ENCODE results near the gene MAP3K5.

The MAP3K5 gene

DNA sequence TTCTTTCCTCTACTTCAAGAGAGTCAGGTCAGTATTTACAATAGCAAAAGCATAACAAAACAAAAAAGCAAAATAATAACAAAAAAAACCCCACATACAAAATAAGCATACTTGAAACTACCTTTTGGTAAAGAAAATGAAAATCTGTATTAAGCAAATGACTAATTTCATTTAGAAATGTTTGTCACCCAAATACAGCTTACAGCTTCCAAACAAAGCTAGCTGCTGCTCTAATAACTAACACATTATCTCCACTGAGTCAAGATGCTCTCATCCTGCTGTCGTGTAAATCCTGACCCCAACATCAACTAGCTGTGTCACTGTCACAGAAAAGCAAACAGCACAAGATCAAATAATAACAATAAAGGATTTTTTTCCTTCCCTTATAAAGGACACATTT, 263.8 kb downstream of the MAP3K5 start:
- FAIRE-seq, result peak; percentile 43

DNA sequence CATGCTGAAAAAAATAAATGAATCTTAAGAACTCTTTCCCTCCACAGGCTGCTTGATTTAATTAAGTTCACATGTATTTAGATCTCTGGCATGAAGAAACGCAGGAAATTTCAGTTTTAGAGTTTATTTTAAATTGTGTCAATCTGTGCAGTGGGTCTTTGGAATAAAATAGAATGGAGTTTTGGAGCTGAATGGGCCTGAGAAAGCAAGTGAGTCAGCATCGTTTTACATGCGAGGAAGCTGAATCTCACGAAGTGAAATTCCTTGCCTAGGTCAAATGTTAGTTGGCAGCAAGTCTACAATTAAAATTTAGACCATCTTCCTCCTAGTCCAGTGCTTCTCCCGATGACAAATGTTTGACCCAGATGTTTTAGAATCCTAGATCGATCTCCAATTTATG, 264.4 kb downstream of the MAP3K5 start:
- no peak for FAIRE-seq

DNA sequence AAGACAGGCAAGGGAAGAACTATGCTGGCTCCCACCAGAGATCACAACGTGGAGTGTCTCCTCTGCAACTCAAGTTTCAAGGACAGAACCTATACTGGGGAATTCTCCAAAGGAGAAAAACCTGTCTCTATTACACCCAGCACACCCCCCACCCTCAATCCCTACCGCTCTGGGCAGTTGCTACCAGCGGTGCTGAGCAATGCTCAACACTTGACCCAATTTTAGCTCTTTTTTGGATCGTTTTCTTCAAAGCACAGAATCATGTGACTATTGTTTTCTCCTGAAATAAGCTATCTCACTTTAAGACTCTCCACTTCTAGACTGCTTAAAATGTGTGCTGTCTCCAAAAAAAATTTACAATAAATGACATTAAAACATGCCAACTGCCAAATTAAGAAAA, 265.3 kb downstream of the MAP3K5 start:
- no peak for FAIRE-seq

DNA sequence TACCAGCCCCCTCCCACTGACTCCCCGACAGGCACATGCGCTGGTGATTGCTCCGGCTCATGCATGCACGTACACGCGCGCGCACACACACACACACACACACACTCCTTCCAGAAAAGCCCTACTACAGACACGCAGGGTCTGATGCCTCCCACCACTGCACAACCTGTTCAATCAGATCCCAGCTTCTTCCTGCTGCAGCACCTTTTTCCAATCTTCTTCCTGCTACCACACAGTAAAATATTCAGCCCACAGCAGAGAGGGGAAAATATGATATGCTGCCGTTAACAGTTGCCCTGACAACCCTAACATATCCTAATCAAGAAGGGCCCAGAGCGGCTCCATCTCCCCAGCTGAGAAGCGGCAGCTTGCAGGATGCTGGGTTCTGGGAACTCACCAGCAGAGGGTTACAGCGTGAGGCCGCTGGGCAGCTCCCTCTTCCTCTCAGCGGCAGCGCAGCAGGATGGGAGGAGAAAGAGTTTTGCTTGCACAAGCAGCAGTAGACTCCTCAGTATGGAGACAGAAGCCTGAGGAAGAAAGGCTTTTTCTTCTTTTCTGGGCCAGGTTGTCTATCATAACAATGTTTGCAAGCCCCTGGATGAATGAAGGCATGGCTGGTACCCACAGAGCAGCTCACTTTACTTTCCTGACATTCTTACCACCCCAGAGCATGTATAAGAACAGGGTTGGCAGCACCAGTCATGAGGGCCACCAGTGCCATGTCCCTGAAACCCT, 265.9 kb downstream of the MAP3K5 start:
- peak; percentile 27 for FAIRE-seq

DNA sequence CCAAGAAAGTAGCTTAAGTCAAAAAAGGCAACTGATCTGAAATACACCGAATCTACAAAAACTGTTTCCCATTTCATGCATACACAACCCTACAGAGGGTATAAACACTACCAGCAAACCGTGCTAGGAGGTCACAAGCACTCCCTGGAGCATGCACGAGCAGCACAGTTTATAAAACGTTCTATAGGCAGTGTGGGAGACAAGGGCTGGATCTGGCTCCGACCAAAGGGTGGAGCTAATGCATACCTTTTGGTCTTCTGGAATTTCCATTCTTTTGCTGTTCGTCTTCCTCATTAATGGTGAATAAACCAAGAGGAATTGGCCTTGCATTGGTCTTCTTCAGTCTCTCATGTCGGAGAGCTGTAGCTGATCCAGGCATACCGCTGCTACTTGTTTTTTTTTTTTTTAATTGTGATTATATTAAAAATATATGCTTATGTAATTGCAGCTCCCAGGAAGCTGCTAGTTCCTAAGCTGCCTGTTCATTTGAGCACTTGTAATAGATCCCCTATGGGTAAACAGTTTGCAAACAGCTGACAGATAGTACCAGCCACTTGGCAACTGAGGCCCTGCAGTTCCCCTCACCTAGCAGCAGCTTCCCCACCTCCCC, 266.6 kb downstream of the MAP3K5 start:
- no peak for FAIRE-seq

DNA sequence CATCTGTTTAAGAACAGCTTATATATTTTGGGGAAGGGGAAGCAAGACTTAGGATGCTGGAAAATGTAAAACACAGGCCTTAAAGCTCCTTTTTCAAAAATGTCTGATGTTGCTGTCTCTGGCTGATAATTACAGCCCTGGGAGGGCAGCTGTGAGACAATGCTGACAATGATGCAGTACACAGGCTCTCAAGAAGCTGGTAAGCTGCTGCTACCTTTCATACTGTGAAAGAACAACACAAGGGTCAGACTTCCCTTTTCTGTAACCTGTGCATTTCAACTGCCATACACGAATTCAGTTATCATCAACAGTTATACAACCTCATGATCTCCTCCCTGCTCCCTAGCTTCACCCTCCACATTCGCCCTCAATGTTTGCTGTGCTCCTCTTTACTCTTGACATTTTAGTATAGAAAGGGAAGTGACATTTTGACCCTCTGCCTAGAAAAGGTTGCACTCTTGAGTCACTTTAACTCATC, 267.3 kb downstream of the MAP3K5 start:
- FAIRE-seq, result no peak

DNA sequence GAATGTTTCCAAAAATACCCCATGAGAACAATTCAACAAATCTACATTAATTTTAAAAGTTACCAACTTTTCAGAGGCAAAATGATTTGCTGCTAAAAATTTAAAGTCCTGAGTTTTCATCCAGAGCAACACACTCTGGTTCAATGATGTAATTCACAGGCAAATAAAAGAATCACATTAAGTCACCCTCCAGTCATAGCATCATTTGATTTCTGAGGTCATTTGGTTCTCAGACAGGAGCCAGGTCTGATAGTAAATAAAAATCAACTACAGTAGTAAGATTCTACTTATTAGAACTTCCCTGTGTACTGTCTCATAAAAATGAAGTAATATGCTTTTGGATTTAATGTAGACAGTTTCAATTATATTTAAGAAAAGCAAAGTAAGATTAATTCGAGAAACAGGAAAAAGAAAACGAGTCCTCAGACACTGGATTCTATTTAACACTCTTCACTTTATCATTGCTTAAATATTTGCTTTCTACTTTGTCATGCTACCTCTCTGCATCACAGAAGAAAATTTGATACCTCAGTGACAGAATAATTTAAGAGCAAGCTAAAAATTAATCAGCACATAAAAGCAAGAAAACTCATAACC, 267.8 kb downstream of the MAP3K5 start:
- FAIRE-seq, result peak; percentile 95

DNA sequence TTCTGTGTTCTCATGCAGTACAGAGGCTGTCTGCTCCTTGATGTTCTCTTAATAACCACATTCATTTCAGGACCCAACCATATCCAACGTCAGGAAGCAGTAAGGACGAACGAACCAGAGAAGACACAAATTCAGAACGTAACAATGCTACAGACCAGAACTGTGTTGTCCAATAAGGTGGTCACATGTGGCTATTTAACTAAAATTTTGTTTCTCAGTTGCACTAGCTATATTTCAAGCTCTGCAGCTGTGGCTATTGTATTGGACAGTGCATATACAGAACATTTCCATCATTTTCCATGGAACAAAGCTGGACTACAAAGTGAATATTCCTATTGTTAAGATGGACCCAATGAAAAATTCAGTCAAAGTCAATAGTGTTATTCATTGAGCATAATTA, 269.1 kb downstream of the MAP3K5 start:
- FAIRE-seq, result no peak

DNA sequence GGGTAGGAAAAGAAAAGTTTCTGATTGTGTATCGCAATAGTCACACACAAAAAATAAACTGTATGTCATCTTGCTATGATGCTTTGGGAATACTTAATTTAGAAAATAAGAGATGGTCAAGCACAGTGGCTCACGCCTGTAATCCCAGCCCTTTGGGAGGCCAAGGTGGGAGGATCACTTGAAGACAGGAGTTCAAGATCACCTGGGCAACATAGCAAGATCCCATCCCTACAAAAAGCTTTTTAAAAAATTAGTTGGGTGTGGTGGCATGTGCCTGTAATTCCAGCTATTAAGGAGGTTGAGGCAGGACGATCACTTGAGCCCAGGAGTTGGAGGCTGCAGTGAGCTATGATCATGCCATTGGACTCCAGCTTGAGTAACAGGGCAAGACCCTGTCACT, 269.6 kb downstream of the MAP3K5 start:
- FAIRE-seq, result no peak

DNA sequence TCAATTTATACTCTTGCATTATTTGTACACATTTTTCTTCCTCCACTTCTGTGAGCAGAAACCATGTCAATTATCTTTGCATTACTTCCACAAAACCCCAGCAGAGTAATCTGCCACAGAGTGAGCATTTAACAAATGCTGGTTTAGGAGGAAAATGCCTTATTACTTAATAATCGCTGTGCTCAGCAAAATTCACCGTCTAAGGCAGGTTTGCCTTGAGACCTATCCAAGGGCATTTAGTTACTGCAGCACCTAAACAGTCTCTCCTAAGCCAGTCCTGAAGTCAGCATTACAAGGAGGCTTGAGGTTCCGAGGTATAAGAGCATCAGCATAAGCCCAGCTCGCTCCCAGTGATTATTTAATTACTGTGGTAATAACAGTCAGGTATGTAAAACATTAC, 270.4 kb downstream of the MAP3K5 start:
- FAIRE-seq, result no peak

DNA sequence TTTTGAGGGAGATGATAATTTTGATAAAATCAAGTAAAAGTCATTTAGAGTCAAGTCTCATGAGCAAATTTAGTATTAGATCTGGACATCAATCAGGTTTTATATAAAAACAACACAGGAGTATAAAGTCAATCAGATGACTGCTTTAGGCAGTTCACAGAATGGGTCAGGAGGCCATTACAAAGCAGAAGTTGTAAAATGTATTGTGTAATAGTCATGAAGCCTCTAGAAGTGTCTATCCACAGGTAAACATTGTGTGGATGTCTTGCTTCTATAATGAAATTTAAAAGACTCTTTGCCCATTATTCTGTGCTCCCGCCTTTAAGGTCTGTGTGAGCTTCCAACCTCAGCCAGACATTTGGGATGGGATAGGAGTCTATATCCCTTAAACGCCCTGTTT, 270.9 kb downstream of the MAP3K5 start:
- FAIRE-seq, result peak; percentile 47

DNA sequence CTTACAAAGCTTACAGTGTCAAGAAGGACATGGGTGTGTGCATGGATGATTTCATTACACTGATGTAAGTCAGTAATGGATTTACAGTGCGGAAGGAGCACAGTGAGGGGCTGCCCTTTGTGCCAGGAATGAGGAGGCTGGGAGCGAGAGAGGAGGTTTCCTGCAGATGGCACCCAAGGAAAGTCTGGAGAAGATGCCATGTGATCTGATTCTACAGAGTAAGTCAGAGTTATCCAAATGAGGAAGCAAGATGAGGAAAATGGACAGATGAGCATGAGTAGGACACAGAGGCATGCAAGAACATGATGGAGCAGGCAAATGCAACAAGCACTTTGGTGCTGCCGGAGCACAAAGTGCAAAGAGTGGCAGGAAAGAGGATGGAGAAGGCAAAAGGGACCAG, 271.8 kb downstream of the MAP3K5 start:
- no peak for FAIRE-seq

DNA sequence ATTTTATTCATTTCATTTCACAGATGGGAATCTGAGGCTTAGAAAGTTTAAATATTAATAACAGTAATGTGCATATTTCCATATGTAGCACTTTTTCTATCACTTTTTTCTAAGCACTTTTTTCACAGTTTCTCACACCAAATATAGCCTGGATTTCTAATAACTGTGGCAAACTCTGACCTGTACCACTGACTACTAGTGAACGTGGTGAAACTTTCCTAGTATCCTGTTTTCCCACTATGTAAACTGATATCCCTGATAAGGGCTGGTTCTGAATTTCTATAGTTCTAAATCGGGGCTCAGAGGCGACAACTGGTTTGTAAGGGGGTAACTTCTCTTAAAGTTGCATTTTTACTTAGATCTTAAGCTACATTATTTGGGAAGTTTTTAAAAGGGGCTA, 274.7 kb downstream of the MAP3K5 start:
- no peak for FAIRE-seq

DNA sequence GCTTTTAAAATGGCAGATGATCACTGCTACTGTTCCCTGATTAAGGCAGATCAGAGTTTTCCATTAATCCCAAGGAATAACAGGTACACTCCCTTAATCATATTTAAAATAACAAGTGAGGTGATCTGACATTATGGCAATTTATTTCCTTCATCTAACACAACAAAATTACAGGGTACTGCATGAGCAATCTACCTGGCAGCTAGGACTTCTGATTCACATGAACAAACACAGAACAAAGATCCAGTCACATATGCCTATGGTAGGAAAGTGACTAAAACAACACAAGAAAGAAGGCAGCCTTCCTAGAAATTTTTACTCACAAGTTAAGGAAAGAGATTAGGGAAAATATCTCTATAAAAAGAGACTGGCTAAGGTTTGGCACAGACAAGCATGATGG, 275.3 kb downstream of the MAP3K5 start:
- peak; percentile 62 for FAIRE-seq

DNA sequence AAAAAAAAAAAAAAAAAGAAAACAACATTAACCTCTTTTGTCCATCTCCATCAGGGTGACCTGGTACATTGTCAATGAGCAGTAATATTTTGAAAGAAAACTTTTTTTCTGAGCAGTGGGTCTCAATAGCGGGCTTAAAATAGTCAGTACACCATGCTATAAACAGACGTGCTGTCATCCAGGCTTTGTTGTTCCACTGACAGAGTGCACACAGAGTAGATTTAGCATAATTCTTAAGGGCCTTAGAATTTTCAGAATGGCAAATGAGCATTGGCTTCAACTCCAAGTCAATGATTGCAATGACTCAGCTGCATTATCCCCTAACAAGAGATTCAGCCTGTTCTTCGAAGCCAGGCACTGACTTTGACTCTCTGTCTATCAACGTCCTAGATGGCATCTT, 277.7 kb downstream of the MAP3K5 start:
- no peak for FAIRE-seq

DNA sequence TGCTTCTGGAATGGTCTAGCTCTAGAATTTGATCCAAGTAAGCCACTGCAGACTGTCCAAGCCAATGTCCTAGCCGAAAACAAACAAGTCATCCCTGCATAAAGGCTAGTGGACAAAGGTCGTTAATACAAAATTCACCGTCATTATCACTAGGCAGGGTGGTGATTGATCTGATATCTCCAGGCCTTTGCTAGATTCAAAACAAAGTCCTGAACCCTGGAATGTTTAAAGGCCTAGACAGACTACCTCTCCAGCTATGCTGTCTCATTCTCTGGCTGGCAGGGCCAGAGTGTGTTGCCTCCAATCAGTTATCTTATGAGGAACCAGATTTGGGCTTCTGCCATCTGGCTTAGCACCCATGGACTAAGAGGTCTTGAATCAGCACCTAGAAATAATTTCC, 280.4 kb downstream of the MAP3K5 start:
- no peak for FAIRE-seq

DNA sequence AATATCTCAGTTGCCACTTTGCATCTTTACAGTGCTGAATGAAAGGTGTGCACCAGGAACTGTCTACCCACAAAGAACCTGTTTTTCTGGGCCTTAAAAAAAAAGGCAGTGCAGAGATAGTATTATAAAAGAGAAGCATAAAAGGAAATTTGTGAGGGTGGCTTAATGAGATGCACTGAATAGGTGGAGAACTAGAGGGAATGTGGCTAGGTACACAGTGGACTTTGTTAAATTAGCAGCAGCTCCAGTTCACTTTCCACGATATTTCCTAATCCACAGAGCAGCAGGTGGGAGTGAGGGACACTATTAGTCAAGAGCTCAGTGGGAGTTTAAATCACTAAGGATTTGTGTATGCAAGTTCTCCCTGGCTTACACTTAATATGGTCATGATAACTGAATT, 280.9 kb downstream of the MAP3K5 start:
- FAIRE-seq, result no peak

DNA sequence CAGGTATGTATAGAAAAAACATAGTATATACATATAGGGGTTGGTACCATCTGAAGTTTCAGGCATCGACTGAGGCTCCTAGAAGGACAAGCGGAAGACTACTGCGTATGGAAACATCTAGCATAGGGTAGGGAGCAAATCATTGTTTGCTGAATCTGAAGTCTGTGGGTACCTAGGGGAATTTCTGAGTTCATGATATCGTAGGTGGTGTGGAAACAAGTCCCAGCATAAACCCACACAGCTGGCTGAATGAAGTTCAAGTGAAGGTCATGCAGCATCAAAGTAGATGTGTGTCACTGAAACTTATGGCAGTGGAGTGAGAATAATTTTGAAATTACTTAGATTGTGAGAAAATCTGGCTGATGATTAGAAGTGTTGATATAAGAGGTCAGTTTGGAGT, 281.5 kb downstream of the MAP3K5 start:
- FAIRE-seq, result no peak

DNA sequence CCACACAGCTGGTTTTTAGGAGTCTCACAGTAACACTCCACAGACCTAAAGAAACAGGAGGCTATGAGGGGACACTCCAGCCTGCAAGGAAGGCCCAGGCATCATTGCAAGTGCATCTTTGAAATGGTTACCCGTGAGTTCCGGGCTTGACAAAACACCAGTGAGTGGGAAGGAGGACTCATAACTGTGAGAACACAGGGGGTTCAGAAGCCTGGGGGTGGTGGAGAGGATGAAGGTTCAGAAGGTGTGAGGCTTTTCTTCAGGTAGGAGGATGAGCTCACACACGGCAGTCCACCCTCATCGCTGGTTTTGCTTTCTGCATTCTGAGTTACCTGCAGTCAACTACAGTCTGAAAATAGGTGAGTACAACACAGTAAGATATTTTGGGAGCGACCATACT, 282.0 kb downstream of the MAP3K5 start:
- FAIRE-seq, result no peak

DNA sequence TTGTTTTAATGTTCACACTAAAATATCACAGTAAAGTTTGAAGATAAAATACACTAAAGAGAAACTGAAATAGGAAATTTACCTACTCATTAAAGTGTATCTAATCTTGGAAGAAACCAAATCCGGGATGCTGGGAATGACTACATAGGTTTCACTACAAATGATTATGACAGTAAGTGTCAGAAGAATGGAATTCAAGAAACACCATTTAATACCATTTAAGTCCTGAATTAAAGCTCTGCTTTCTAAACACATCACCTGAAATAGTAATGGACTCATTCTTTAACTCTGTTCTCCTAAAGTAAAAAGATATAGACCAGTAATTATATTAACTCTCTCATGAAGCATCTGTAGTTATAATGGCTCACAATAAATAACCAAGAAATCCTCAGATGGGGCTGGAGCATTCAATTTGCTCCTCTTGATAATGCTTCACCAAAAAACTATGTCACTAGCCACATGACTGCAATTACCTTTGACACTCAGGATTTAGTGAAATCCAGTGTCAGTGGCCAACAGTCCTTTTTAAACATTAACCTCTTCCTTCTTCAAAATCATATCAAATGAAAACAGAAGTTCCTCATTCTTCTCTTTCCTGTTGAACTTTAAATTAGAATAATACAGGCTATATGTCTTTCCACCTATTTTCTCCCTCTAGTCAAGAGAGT, 283.4 kb downstream of the MAP3K5 start:
- no peak for FAIRE-seq

Measured in islet of Langerhans (tissue), 1 donor.